Mesenchymal stem cell (in vitro differentiated cells and primary cell): ENCODE data around the gene TGM4.

Source experiments
- DNase-seq: peaks from one replicate; pipeline ENCODE4 v3.0.0-alpha.2; 2013
- H2AFZ ChIP-seq: one replicate; pipeline ENCODE4 v1.6.1; 2013; ENCODE audit warnings: low read depth, mild to moderate bottlenecking, control low read depth, inconsistent platforms, low read length, moderate library complexity
- H2AK5ac ChIP-seq: 2 replicates; pipeline ENCODE4 v1.6.1; 2013; ENCODE audit warnings: low read length, moderate library complexity, mild to moderate bottlenecking, inconsistent platforms; ENCODE audit not compliant: severe bottlenecking
- H2BK120ac ChIP-seq: one replicate; pipeline ENCODE4 v1.6.1; 2013; ENCODE audit warnings: low read depth, mild to moderate bottlenecking, inconsistent platforms, low read length, moderate library complexity
- H2BK12ac ChIP-seq, 2 experiments: one replicate each; pipeline ENCODE4 v1.6.1; 2013; ENCODE audit warnings: inconsistent platforms in 2 of 2, low read length in 2 of 2, mild to moderate bottlenecking in 2 of 2, moderate library complexity in 2 of 2, control low read depth in 1 of 2
- H2BK15ac ChIP-seq: one replicate; pipeline ENCODE4 v1.6.1; 2013; ENCODE audit warnings: mild to moderate bottlenecking, low read depth, inconsistent platforms; ENCODE audit not compliant: poor library complexity, severe bottlenecking
- H2BK5ac ChIP-seq: 2 replicates; pipeline ENCODE4 v1.6.1; 2013; ENCODE audit warnings: low read depth, mild to moderate bottlenecking, low read length, control low read depth, inconsistent platforms; ENCODE audit not compliant: poor library complexity, severe bottlenecking
- H3K14ac ChIP-seq, 2 experiments: one replicate each; pipeline ENCODE4 v1.6.1; 2013; ENCODE audit warnings: inconsistent platforms in 2 of 2, low read length in 2 of 2, control low read depth in 1 of 2, mild to moderate bottlenecking in 1 of 2, moderate library complexity in 1 of 2
- H3K18ac ChIP-seq, 2 experiments: one replicate each; pipeline ENCODE4 v1.6.1; 2013; ENCODE audit warnings: inconsistent platforms in 2 of 2, low read length in 2 of 2, control low read depth in 1 of 2, low read depth in 1 of 2, mild to moderate bottlenecking in 1 of 2
- H3K23ac ChIP-seq, 2 experiments: one replicate each; pipeline ENCODE4 v1.6.1; 2013; ENCODE audit warnings: inconsistent platforms in 2 of 2, low read length in 2 of 2, mild to moderate bottlenecking in 2 of 2, moderate library complexity in 2 of 2, control low read depth in 1 of 2
- H3K27ac ChIP-seq: 2 replicates; pipeline ENCODE4 v1.5.1; 2013; ENCODE audit warnings: mild to moderate bottlenecking, moderate library complexity, low read length, control low read depth, inconsistent platforms; ENCODE audit not compliant: poor library complexity, severe bottlenecking
- H3K27me3 ChIP-seq, 2 experiments: 2 replicates each; pipeline versions ENCODE4 v1.6.1 to v1.7.0; 2013; ENCODE audit warnings: low read length in 2 of 2, mild to moderate bottlenecking in 2 of 2, moderate library complexity in 2 of 2, control low read depth in 1 of 2, inconsistent platforms in 1 of 2; ENCODE audit not compliant: control insufficient read depth in 1 of 2, insufficient read depth in 1 of 2
- H3K36me3 ChIP-seq, 2 experiments: 2 replicates each; pipeline versions ENCODE4 v1.6.1 to v1.7.0; 2013; ENCODE audit warnings: low read length in 2 of 2, control low read depth in 1 of 2, inconsistent platforms in 1 of 2, low read depth in 1 of 2, mild to moderate bottlenecking in 1 of 2; ENCODE audit not compliant: insufficient read depth in 2 of 2, control insufficient read depth in 1 of 2
- H3K4ac ChIP-seq, 2 experiments: one replicate each; pipeline ENCODE4 v1.6.1; 2013; ENCODE audit warnings: inconsistent platforms in 2 of 2, low read length in 2 of 2, mild to moderate bottlenecking in 2 of 2, moderate library complexity in 2 of 2, control low read depth in 1 of 2, low read depth in 1 of 2
- H3K4me1 ChIP-seq: 2 replicates; pipeline ENCODE4 v1.6.1; 2013; ENCODE audit warnings: low read depth, low read length, control low read depth; ENCODE audit not compliant: control insufficient read depth, insufficient read depth
- H3K4me2 ChIP-seq: 2 replicates; pipeline ENCODE4 v1.6.1; 2013; ENCODE audit warnings: low read length, mild to moderate bottlenecking, inconsistent platforms; ENCODE audit not compliant: poor library complexity, severe bottlenecking
- H3K4me3 ChIP-seq, 2 experiments: 2 replicates each; pipeline versions ENCODE4 v1.5.1 to v1.7.0; 2013; ENCODE audit warnings: low read length in 2 of 2, mild to moderate bottlenecking in 2 of 2, control low read depth in 1 of 2, low read depth in 1 of 2; ENCODE audit not compliant: insufficient read depth in 1 of 2
- H3K79me1 ChIP-seq: replicated peaks from 2 replicates; pipeline ENCODE4 v1.6.1; 2013; ENCODE audit warnings: mild to moderate bottlenecking, control low read depth, low read length, inconsistent platforms; ENCODE audit not compliant: poor library complexity, severe bottlenecking
- H3K9ac ChIP-seq: 2 replicates; pipeline ENCODE4 v1.7.0; 2013; ENCODE audit warnings: mild to moderate bottlenecking, low read length, moderate library complexity
- H3K9me3 ChIP-seq: 2 replicates; pipeline ENCODE4 v1.7.0; 2013; ENCODE audit warnings: mild to moderate bottlenecking, low read length; ENCODE audit not compliant: control insufficient read depth
- H4K8ac ChIP-seq: one replicate; pipeline ENCODE4 v1.6.1; 2013; ENCODE audit warnings: inconsistent platforms, mild to moderate bottlenecking, low read length, moderate library complexity
- H4K91ac ChIP-seq: one replicate; pipeline ENCODE4 v1.6.1; 2013; ENCODE audit warnings: mild to moderate bottlenecking, low read length, inconsistent platforms
- WGBS: methylation state at CpG from one replicate; pipeline ENCODE4 v1.1.7; 2013; ENCODE audit warnings: mixed read lengths; 5-methylcytosine and 5-hydroxymethylcytosine counted together

TGM4 gene

GRCh38 chr3:44886561-44886960 is 12.2 kb downstream of the TGM4 start:
- Histone ChIP-seq H2BK15ac (no peak overlapping the region), H2BK12ac (peak overlapping the region in 1 of 2 experiments; percentile 28), H3K79me1 (no peaks in the 10 kb centered on the region), H3K27me3 (no peaks in the 10 kb centered on the region), H3K4me1 (peaks cover 25% of the 10 kb centered on the region), H3K4me3 (no peak overlapping the region), H2AK5ac (peak overlapping the region; percentile 86), H3K18ac (no peak overlapping the region), H4K8ac (no peak overlapping the region), H3K9ac (no peak overlapping the region), H2AFZ (no peak overlapping the region), H2BK5ac (no peak overlapping the region), H3K14ac (no peak overlapping the region), H3K4ac (no peak overlapping the region), H3K27ac (no peak overlapping the region), H3K23ac (no peak overlapping the region), H3K4me2 (no peak overlapping the region), H2BK120ac (peak overlapping the region; percentile 13), H3K36me3 (no peaks in the 10 kb centered on the region), H3K9me3 (no peaks in the 10 kb centered on the region), H4K91ac (no peak overlapping the region)
- WGBS, result 81% methylated on average over 3 of the region's 3 CpGs
- DNase-seq, result no peak

- H3K14ac ChIP-seq, result no peak overlapping the region
- H3K9ac ChIP-seq, result no peak overlapping the region
- no peaks in the 10 kb centered on the region for H3K36me3 ChIP-seq
- H3K4ac ChIP-seq, result no peak overlapping the region
- no peak overlapping the region for H2AFZ ChIP-seq
- no peak overlapping the region for H2BK5ac ChIP-seq
- no peaks in the 10 kb centered on the region for H3K27me3 ChIP-seq
- H3K4me1 ChIP-seq, result peaks cover 25% of the 10 kb centered on the region
- peak overlapping the region; percentile 31 for H2AK5ac ChIP-seq
- no peaks in the 10 kb centered on the region for H3K9me3 ChIP-seq
- no peak overlapping the region for H3K4me2 ChIP-seq
- no peak overlapping the region for H4K91ac ChIP-seq
- DNase-seq, result no peak
- no peaks in the 10 kb centered on the region for H3K79me1 ChIP-seq
- WGBS, result 90% methylated on average over 7 of the region's 7 CpGs
- no peak overlapping the region for H3K27ac ChIP-seq
- H3K4me3 ChIP-seq, result no peak overlapping the region
- H2BK12ac ChIP-seq, result no peak overlapping the region
- H4K8ac ChIP-seq, result no peak overlapping the region
- H3K18ac ChIP-seq, result peak overlapping the region in 1 of 2 experiments; percentile 37
- no peak overlapping the region for H2BK120ac ChIP-seq
- H2BK15ac ChIP-seq, result no peak overlapping the region
- H3K23ac ChIP-seq, result no peak overlapping the region
Measured at GRCh38 chr3:44887101-44887500, 12.7 kb downstream of the TGM4 start.

GRCh38 chr3:44890258-44890657 is 15.8 kb downstream of the TGM4 start:
- Histone ChIP-seq H3K4me2 (no peak overlapping the region), H2BK120ac (no peak overlapping the region), H3K27me3 (no peaks in the 10 kb centered on the region), H3K27ac (no peak overlapping the region), H4K91ac (no peak overlapping the region), H3K4ac (no peak overlapping the region), H3K9me3 (no peaks in the 10 kb centered on the region), H4K8ac (no peak overlapping the region), H3K79me1 (no peaks in the 10 kb centered on the region), H3K36me3 (no peaks in the 10 kb centered on the region), H3K9ac (no peak overlapping the region), H2BK12ac (no peak overlapping the region), H3K4me3 (no peak overlapping the region), H2BK5ac (no peak overlapping the region), H3K14ac (no peak overlapping the region), H3K18ac (no peak overlapping the region), H2BK15ac (no peak overlapping the region), H2AFZ (no peak overlapping the region), H2AK5ac (no peak overlapping the region), H3K23ac (no peak overlapping the region), H3K4me1 (peaks cover 18% of the 10 kb centered on the region)
- 59% methylated on average over 3 of the region's 3 CpGs for WGBS
- no peak for DNase-seq

GRCh38 chr3:44890852-44891251 is 16.4 kb downstream of the TGM4 start:
- no peak overlapping the region for H2AK5ac ChIP-seq
- H3K14ac ChIP-seq, result no peak overlapping the region
- no peak for DNase-seq
- no peak overlapping the region for H3K4ac ChIP-seq
- H3K79me1 ChIP-seq, result no peaks in the 10 kb centered on the region
- no peak overlapping the region for H2BK120ac ChIP-seq
- no peak overlapping the region for H2BK5ac ChIP-seq
- 89% methylated on average over 3 of the region's 3 CpGs for WGBS
- H3K9ac ChIP-seq, result no peak overlapping the region
- H3K23ac ChIP-seq, result no peak overlapping the region
- H3K4me1 ChIP-seq, result peaks cover 16% of the 10 kb centered on the region
- H3K4me2 ChIP-seq, result no peak overlapping the region
- H2AFZ ChIP-seq, result no peak overlapping the region
- no peaks in the 10 kb centered on the region for H3K36me3 ChIP-seq
- no peak overlapping the region for H2BK12ac ChIP-seq
- H3K18ac ChIP-seq, result no peak overlapping the region
- H4K91ac ChIP-seq, result no peak overlapping the region
- H2BK15ac ChIP-seq, result no peak overlapping the region
- H3K9me3 ChIP-seq, result no peaks in the 10 kb centered on the region
- H4K8ac ChIP-seq, result no peak overlapping the region
- H3K27ac ChIP-seq, result no peak overlapping the region
- no peak overlapping the region for H3K4me3 ChIP-seq
- no peaks in the 10 kb centered on the region for H3K27me3 ChIP-seq
